Stimulated activated naive CD8-positive, alpha-beta T cell treated with anti-CD3 and anti-CD28 coated beads, Interleukin-15, Interleukin-2, amounts not matched to agents 100 ng/mL and 50 ng/mL, for 24 hours (primary cell): ENCODE results near the gene ZNF345.

Experiments used
- H3K27ac Mint-ChIP-seq: one replicate; pipeline ENCODE4 v1.8.0; 2021; ENCODE audit warnings: mild to moderate bottlenecking, mixed read lengths
- H3K27me3 Mint-ChIP-seq: one replicate; pipeline ENCODE4 v1.8.0; 2021; ENCODE audit warnings: mixed read lengths
- H3K36me3 Mint-ChIP-seq: one replicate; pipeline ENCODE4 v1.8.0; 2021; ENCODE audit warnings: low read depth, mixed read lengths
- H3K4me1 Mint-ChIP-seq: one replicate; pipeline ENCODE4 v1.8.0; 2021; ENCODE audit warnings: low read depth, mixed read lengths
- H3K4me3 Mint-ChIP-seq: one replicate; pipeline ENCODE4 v1.8.0; 2021; ENCODE audit warnings: mild to moderate bottlenecking, mixed read lengths
- H3K9me3 Mint-ChIP-seq: one replicate; pipeline ENCODE4 v1.8.0; 2021; ENCODE audit warnings: mixed read lengths

Gene ZNF345

DNA sequence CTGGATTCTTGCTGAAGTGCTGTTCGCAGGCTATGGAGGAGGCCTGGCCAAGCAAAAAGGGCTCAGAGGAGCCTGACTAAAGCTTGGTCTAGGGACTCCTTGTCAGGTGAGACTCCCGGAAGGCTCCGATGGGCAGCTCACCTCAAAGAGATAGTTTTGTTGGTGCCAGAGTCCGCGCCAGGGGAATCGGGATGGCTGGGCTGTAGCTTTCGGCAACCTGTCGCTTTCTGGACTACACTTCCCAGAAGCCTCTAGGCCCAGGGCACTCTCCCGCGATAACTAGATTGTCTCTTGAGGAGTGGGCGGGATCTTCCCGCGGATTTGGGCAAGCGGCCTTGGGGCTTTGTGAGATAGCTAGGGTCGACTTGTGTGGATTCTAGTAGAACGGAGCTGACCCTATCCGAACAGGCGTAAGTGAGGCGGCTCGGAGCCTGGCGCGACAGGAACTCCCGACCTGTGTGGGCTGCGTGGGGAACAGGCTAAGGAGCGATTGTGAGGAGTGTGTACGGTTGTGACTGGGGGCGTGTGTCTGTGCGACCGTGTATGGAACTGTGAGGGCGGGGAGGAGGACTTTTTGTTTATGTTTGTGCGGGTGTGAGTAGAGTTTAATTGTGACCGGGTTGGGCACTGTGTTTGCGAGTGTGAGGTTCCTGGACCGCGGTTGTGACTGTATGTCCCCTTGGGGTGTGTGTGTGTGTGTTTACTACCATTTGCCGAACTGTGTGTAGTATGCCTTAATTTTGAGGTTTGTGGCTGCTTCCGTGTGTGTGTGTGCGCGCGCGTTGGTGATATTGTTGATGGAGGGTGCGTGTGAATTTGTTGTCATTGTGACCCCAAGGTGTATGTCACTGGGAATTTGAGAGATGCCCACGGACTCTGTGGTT, at the start of gene ZNF345:
Gene ZNF345 (plus strand): TSS at position 318 of the 884 bp plus-strand sequence. CDS start 25,955 bp downstream, outside the sequence.
- peaks cover 62% of the 10 kb centered on the region for H3K36me3 Mint-ChIP-seq
- H3K27ac Mint-ChIP-seq = no peak within 1 kb of the TSS
- H3K4me3 Mint-ChIP-seq = no peak within 1 kb of the TSS
- no peaks in the 10 kb centered on the region for H3K27me3 Mint-ChIP-seq
- H3K4me1 Mint-ChIP-seq = peaks cover 12% of the 10 kb centered on the region
- peaks cover 18% of the 10 kb centered on the region for H3K9me3 Mint-ChIP-seq

DNA sequence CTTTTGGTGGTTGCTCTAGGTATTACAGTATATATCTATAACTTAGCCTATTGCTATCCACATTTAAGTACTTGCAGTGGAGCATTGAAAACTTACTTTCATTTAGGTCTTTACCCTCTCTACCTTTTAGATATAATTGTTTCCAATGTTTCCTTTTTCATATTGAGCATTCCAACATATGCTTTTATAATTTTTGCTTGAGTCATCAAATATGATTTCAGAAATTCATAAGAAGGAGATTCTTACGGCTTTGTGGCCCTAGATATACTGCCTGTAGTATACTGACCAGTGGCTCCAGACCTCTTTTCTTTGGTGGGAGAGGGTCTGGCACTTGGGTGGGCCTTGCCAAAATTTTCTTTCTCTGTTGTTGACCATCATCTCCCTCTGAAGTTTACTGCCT, 45.3 kb upstream of the ZNF345 start:
- no peak overlapping the region for H3K27ac Mint-ChIP-seq
- H3K27me3 Mint-ChIP-seq = no peaks in the 10 kb centered on the region
- peaks cover 80% of the 10 kb centered on the region for H3K36me3 Mint-ChIP-seq
- H3K9me3 Mint-ChIP-seq = peaks cover 31% of the 10 kb centered on the region
- H3K4me3 Mint-ChIP-seq = no peak overlapping the region
- H3K4me1 Mint-ChIP-seq = no peaks in the 10 kb centered on the region

DNA sequence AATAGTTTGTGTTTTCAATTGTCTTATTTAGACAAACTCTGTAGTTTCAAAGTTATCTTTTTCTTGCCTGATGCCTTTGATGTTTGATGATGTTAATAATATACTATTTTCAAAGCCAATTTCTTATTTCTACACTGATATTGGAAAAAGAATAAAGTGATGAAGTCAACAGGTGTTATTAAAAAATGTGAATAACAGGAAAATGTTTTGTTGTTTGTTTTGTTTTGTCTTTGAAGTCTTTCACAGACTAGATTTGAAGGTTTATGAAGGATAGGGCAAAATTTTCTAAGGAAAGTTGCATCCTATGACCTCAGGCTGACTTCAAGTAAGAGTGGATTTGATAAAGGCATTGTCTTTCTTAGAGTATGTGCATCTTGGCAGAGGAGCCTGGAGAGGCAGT, 43.6 kb upstream of the ZNF345 start:
- Mint-ChIP-seq H3K27ac (no peak overlapping the region), H3K9me3 (peaks cover 37% of the 10 kb centered on the region), H3K36me3 (peaks cover 81% of the 10 kb centered on the region), H3K4me3 (no peak overlapping the region), H3K4me1 (no peaks in the 10 kb centered on the region), H3K27me3 (no peaks in the 10 kb centered on the region)

DNA sequence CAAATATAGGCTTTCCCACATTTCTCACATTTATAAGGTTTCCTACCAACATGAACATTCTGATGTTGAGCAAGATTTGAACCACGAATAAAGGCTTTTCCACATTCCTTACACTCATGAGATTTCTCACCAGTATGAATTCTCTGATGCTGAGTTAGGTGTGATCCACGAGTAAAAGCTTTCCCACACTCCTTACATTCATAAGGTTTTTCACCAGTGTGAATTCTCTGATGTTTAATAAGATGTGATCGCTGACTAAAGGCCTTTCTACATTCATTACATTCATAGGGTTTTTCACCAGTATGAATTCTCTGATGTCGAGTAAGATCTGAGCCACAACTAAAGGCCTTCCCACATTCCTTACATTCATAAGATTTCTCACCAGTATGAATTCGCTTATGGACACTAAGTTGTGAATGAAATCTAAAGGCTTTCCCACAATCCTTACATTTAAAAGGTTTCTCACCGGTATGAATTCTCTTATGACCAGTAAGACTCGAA, 31.5 kb upstream of the ZNF345 start:
- Mint-ChIP-seq H3K27ac (no peak overlapping the region), H3K4me1 (no peaks in the 10 kb centered on the region), H3K27me3 (no peaks in the 10 kb centered on the region), H3K4me3 (no peak overlapping the region), H3K9me3 (peaks cover 33% of the 10 kb centered on the region), H3K36me3 (peaks cover 94% of the 10 kb centered on the region)

DNA sequence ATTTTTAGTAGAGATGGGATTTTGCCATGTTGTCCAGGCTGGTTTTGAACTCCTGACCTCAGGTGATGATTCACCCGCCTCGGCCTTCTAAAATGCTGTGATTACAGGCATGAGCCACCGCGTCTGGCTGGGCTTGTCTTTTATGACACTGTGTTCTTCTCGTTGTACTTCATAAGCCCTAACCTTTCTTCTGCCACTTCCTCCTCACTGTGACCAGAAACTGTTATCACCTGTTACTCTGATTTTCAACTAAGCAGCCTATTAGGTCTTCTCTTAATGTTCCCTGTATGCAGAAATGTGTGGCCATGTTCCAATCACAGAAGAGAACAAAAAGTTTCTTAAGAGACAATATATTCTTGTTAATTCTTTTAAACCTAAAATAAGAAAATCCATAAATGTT, 28.9 kb upstream of the ZNF345 start:
- H3K4me3 Mint-ChIP-seq = no peak overlapping the region
- H3K4me1 Mint-ChIP-seq = no peaks in the 10 kb centered on the region
- no peaks in the 10 kb centered on the region for H3K27me3 Mint-ChIP-seq
- peaks cover 54% of the 10 kb centered on the region for H3K9me3 Mint-ChIP-seq
- H3K27ac Mint-ChIP-seq = no peak overlapping the region
- H3K36me3 Mint-ChIP-seq = peaks cover 93% of the 10 kb centered on the region

DNA sequence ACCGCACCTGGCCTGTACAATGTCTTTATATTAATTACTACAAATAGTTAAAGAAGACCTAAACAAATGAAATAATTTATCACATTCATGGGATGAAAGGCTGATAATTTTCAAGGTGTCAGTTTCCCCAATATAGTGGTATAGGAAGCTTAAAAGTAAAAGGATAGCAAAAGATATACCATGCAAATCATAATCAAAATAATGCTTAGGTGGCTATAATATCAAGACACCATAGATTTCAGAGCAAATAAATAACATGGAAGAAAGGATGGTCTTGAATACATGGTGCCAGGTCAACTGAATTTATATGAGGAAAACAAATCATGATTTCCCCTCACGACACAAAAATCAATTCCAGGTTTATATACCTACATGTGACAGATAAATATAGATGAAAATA, 17.2 kb upstream of the ZNF345 start:
- Mint-ChIP-seq H3K36me3 (peaks cover 76% of the 10 kb centered on the region), H3K4me1 (peaks cover 6% of the 10 kb centered on the region), H3K9me3 (peaks cover 37% of the 10 kb centered on the region), H3K4me3 (no peak overlapping the region), H3K27me3 (no peaks in the 10 kb centered on the region), H3K27ac (no peak overlapping the region)

DNA sequence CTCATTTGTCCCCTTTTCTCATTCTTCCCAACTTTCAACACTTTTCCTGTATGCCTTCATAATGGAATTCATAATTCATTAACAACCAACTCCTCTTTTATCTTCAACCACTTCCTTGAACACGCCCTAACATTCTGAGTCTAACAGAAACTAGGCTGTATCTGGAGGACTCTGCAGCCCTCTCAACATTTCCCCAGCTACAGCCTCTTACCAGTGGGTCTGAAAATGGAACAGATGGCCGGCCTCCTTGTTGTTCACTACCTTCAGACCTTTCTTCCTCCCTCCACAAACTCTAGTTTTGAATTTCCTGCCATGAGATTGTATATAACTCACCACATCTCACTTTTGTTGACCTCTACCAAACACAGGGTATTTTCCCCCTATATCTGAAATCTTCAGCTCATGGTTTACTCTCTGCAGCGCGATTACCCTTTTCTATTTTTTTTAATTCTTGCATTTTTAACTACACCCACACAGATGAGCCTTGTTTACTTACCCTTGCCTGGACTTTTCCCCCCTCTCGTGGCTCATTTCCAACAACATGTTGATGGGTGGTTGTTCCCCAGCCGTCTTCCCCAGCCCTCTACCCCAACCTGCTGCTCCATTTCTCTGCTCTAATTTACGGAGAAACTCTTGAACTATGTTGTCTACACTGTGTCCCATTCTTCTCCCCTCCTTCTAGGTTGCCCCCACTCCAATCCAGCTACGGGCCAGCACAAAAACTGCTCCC, 13.3 kb upstream of the ZNF345 start:
- no peak overlapping the region for H3K27ac Mint-ChIP-seq
- no peaks in the 10 kb centered on the region for H3K27me3 Mint-ChIP-seq
- H3K4me3 Mint-ChIP-seq = no peak overlapping the region
- peaks cover 6% of the 10 kb centered on the region for H3K4me1 Mint-ChIP-seq
- H3K36me3 Mint-ChIP-seq = peaks cover 68% of the 10 kb centered on the region
- H3K9me3 Mint-ChIP-seq = peaks cover 37% of the 10 kb centered on the region

DNA sequence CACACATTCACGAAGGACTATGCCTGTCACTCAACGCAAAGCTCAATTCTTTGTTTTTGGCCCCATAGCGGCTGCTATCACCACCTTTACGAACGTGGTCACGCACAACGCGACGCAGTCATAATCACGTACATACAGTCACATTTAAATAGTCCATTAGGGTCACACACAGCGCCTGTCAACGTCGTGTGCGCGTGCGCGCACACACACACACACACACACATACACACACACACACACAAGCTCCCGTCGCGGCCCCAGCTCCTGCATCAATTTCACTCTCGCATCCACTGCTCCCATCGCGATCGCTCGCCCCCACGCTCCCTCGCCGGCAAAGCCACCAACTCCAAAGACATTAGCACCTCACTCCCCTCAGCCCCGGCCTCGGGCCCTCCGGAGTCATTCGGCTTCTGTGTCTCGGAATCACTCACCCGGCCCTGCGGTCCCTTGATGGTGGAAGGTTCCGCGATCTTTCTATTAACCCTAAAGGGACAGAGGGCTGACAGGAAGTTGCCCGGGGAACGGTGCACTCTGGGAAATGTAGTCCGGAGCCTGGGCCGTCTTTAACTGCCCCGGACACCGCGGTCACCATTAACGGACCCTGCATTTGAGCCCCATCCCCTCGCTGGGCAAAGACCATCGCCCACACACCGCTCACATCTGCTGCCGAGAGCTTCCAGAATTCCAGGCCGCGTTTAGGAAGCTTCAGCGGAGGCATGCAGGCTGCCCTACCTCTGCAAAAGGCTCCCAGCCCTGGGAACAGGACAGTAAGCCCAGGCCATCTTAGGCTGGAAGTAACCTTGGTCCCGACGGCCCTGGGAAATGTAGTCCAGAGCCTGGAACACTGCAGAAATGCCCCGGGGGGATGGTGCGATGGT, 12.5 kb upstream of the ZNF345 start, which contains the start of gene ZNF790:
Gene ZNF790 (minus strand): TSS at position 482 of the 878 bp plus-strand sequence. CDS start 12,768 bp downstream, outside the sequence.
- Mint-ChIP-seq H3K4me1 (peaks cover 6% of the 10 kb centered on the region), H3K9me3 (peaks cover 37% of the 10 kb centered on the region), H3K27me3 (no peaks in the 10 kb centered on the region), H3K27ac (peak within 1 kb of the TSS; percentile 32), H3K36me3 (peaks cover 70% of the 10 kb centered on the region), H3K4me3 (no peak within 1 kb of the TSS)

DNA sequence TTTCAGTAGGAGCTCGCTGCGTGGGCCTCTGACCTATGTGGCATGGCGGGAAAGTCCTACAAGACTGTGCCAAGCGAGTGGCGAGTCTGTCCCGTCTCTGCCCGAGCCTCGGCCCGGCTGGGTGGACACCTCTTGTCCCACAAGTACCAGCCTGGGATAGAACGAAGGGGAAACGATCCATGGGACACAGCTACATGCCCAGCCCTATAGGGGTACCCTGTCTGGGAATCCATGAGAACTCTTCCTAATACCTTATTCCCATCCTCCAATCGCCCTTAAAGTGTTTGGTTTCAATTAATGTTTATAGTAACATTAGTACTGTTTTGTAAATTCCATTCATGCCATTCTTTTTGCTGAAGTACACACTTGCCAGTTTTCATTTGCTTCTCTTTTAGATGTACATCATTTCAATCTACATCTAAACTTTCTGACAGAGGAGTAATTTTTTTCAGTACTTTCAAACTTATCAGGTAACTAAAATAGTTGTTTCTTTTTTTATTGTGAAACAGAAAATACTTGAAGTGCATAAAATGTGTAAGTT, 11.8 kb upstream of the ZNF345 start:
- Mint-ChIP-seq H3K27ac (peak overlapping the region; percentile 32), H3K4me1 (peaks cover 6% of the 10 kb centered on the region), H3K9me3 (peaks cover 32% of the 10 kb centered on the region), H3K4me3 (no peak overlapping the region), H3K27me3 (no peaks in the 10 kb centered on the region), H3K36me3 (peaks cover 68% of the 10 kb centered on the region)

DNA sequence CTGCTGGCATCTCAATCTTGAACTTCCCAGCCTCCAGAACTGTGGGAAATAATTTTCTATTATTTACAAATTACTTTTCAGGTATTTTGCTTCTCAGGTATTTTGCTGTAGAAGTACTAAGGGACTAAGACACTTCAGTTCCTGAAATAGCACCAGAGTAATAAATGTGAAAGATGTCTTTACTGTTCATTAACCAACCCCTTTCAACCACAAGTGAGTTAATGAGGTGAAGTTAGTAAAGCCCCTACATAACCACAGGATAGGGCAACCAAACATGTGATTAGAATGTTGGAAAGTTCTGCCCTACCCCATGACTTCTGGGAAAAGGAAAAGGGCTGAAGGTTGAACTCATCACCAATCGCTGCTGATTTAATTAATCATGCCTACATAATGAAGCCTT, 2.7 kb upstream of the ZNF345 start:
- peaks cover 11% of the 10 kb centered on the region for H3K4me1 Mint-ChIP-seq
- no peaks in the 10 kb centered on the region for H3K27me3 Mint-ChIP-seq
- H3K36me3 Mint-ChIP-seq = peaks cover 63% of the 10 kb centered on the region
- peaks cover 14% of the 10 kb centered on the region for H3K9me3 Mint-ChIP-seq
- H3K4me3 Mint-ChIP-seq = peak overlapping the region; percentile 70
- no peak overlapping the region for H3K27ac Mint-ChIP-seq

DNA sequence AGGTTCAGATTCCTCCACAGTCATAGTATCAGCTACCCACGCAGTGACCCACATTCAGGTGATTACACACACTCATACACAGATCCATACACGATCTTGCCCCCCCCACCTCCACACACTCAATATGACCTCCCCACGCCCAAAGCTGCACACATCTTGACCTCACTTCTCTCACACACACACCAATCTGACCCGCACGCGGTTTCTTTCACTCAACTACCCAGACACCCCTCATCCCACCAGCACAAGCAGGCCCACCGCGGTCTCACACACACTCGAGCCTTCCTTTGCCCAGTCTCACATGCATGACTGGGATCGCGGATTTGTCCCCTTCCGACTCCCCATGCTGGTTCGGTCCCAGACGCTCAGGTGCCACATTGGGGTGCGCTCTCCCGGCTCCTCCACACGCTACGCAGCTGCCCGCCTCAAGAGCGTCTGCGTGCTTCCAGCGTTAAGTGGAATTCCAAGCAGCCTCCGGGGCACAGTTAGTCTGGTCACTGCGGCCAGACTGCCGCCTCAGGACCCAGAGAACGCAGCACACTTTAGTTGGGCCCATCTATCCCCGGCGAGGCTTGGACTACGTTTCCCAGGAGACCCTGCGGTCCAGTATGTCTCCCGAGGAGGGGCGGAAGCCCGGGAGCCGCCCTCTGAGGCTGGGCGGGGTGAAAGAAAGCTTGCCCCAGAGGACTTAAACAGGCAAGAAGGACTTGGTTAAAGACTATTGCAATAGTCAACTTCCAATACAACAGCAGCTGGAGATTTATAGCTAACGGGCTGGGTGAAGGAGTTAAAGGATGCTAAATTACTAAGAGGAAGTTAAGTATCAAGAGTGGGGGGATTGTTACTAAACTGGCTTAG, 746 bp upstream of the ZNF345 start:
- no peak overlapping the region for H3K27ac Mint-ChIP-seq
- peaks cover 20% of the 10 kb centered on the region for H3K9me3 Mint-ChIP-seq
- no peaks in the 10 kb centered on the region for H3K27me3 Mint-ChIP-seq
- no peak overlapping the region for H3K4me3 Mint-ChIP-seq
- H3K4me1 Mint-ChIP-seq = peaks cover 12% of the 10 kb centered on the region
- H3K36me3 Mint-ChIP-seq = peaks cover 65% of the 10 kb centered on the region

DNA sequence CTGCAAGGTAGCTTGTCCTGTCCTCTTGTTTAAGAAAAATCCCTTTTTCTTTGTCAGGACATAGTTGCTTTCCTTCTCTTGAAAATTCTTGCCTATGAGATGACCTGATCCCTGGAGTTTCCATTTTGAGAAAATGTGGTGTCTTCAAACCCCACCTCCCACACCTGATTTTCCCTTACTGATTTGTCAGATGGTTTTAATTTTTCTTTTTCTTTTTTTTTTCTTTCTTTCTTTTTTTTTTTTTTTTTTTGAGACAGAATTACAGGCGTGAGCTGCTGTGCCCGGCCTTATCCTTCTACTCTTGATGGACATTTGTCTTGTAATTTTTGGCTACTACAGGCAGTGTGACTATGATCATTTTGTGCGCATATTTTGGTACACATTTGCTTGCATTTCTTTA, 1.2 kb downstream of the ZNF345 start:
- H3K36me3 Mint-ChIP-seq = peaks cover 58% of the 10 kb centered on the region
- H3K27me3 Mint-ChIP-seq = no peaks in the 10 kb centered on the region
- no peak overlapping the region for H3K27ac Mint-ChIP-seq
- peaks cover 25% of the 10 kb centered on the region for H3K9me3 Mint-ChIP-seq
- H3K4me3 Mint-ChIP-seq = no peak overlapping the region
- H3K4me1 Mint-ChIP-seq = peaks cover 12% of the 10 kb centered on the region

DNA sequence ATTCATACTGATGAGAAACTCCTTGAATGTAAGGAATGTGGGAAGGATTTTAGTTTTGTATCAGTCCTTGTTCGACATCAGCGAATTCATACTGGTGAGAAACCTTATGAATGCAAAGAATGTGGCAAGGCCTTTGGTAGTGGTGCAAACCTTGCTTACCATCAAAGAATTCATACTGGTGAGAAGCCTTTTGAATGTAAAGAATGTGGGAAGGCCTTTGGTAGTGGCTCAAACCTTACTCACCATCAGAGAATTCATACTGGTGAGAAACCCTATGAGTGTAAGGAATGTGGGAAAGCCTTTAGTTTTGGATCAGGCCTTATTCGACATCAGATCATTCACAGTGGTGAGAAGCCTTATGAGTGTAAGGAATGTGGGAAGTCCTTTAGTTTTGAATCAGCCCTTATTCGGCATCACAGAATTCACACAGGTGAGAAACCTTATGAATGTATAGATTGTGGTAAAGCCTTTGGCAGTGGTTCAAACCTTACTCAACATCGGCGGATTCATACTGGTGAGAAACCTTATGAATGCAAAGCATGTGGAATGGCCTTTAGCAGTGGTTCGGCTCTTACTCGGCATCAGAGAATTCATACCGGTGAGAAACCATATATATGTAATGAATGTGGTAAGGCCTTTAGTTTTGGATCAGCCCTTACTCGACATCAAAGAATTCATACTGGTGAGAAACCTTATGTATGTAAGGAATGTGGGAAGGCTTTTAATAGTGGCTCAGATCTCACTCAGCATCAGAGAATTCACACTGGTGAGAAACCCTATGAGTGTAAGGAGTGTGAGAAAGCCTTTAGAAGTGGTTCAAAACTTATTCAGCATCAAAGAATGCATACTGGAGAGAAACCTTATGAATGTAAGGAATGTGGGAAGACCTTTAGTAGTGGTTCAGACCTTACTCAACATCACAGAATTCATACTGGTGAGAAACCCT, 26.6 kb downstream of the ZNF345 start:
- Mint-ChIP-seq H3K27ac (no peak overlapping the region), H3K9me3 (peaks cover 39% of the 10 kb centered on the region), H3K36me3 (peaks cover 74% of the 10 kb centered on the region), H3K4me3 (no peak overlapping the region), H3K4me1 (no peaks in the 10 kb centered on the region), H3K27me3 (no peaks in the 10 kb centered on the region)
